GM15510 (cell line): Measurements from ENCODE around the gene SFT2D2.

Experiments used
- POLR2A ChIP-seq: IDR thresholded peaks from 3 replicates; pipeline ENCODE4 v1.6.1; 2011; ENCODE audit warnings: borderline replicate concordance; ENCODE audit not compliant: insufficient read length; ENCODE audit errors: extremely low read depth

SFT2D2 gene

DNA sequence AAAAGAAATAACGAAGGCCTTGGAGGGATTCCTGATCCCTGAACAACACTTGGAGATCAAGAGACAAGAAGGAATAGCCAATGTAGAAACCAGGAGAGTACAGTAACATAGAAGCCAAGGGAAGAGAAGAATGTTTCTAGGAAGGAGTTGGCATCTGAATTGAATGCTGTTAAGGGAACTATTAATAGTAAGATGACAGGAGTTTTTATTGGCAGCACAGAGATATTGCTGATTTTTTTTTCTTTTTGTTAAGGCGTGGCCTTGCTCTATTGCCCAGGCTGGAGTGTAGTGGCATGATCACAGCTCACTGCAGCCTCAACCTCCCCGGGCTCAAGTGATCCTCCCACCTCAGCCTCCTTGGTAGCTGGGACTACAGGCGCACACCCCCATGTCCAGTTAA, 9.6 kb upstream of the SFT2D2 start:
- TF ChIP-seq POLR2A: no peak

DNA sequence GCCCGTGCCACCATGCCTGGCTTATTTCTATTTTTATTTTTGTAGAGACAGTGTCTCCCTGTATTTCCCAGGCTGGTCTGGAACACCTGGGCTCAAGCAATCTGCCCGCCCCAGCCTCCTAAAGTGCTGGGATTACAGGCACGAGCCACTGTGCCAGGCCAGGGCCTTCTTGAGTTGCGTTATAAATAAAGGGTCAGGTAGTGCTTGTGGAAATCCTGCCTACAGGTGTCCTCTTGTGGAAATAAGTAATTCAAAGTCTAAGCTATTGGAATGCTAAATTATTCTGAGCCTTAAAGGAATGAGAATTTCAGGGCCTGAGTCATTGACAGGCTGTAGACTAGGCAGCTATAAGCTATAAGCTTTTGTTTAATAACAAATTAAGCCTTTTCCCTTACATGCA, 8.1 kb upstream of the SFT2D2 start:
- no peak for TF ChIP-seq POLR2A

- TF ChIP-seq POLR2A: no peak
Observed at GRCh38 chr1:168218658-168219057, 7.1 kb upstream of the SFT2D2 start.

GRCh38 chr1:168220470-168220871, 5.3 kb upstream of the SFT2D2 start:
- TF ChIP-seq POLR2A: no peak

GRCh38 chr1:168221275-168221674, 4.5 kb upstream of the SFT2D2 start:
- TF ChIP-seq POLR2A: no peak

- no peak for TF ChIP-seq POLR2A
Observed at GRCh38 chr1:168223261-168223660, 2.5 kb upstream of the SFT2D2 start.

GRCh38 chr1:168223681-168224540, 1.9 kb upstream of the SFT2D2 start:
- TF ChIP-seq POLR2A: no peak

DNA sequence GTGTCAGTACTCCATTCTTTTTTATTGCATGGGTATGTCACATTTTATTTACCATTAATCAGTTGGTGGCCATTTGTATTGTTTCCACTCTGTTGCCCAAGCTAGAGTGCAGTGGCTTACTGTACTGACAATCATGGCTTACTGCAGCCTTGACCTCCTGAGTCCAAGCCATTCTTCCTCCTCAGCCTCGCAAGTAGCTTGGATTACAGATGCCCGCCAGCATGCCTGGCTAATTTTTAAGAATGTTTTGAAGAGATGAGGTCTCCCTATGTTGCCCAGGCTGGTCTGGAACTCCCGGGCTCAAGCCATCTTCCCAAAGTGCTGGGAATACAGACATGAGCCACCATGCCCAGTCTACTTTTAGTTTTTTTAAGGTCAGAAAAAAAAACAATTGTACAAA, 813 bp upstream of the SFT2D2 start:
- TF ChIP-seq POLR2A: no peak

DNA sequence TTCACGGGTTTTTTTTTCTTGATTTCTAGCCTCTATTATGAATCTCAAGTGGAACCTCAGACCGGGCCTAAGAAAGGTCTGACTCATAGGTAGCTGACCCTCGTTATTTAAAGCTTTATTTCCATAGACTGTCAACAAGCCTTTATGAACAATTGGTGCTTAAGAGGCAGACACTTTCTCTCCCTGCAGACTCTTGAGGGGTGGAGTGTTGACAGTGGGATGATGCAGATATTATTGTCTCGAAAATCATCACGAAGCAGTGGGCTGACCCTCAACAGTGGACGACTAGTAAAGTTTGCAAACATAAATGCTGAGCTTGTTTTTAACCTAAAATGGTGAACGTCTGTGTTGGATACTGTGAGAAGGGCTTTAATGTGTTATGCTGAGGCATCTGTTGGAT, 1.8 kb downstream of the SFT2D2 start:
- TF ChIP-seq POLR2A: no peak

DNA sequence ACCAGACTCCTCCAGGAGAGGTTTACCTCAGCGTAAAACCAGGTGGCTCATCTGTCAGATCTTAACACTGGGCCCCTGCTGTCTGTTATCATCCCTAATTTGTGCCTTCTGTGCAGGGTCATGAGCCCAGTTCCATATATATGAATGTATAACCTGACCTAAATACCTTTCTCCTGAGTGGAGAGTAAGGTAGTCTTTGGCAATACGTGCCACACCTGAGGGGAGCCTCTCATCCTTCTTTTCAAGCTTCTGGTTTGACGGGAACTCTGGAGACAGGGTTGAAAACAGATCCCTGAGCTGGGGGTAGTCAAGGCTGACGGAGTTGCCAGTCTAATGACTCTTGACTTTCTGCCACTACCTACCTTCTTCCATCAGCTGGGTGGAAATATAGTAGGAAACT, 4.1 kb downstream of the SFT2D2 start:
- no peak for TF ChIP-seq POLR2A

GRCh38 chr1:168230709-168231108, 4.9 kb downstream of the SFT2D2 start:
- TF ChIP-seq POLR2A: no peak

DNA sequence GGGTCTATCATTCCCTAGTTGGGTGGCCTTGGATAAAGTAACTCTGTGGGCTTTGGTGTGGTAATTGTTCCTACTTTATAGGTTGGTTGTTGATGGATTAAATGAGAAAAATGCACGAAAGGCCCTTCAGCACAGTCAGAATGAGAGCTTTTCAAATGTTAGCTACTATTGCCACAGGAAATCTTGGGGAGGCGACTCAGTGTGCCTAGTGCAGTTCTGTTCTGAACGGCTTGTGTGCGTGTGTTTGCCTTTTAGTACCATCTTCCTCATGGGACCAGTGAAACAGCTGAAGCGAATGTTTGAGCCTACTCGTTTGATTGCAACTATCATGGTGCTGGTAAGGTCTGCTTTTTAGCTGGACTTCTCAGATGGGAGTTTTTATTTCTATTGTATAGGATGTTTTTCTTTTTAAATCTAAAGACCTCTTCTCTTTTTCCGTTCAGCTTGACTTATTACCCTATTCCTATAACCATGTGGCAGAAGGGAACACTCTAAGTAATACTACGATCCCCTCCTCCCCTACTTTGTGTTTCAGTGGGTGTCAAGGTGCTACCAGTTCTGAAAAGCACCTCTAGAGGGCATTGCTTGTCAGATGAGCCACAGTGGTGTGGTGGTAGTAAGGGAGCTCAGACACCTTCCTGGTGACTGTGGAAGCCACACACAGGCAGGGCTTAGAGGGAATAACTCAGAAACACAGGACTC, 9.2 kb downstream of the SFT2D2 start:
- no peak for TF ChIP-seq POLR2A

DNA sequence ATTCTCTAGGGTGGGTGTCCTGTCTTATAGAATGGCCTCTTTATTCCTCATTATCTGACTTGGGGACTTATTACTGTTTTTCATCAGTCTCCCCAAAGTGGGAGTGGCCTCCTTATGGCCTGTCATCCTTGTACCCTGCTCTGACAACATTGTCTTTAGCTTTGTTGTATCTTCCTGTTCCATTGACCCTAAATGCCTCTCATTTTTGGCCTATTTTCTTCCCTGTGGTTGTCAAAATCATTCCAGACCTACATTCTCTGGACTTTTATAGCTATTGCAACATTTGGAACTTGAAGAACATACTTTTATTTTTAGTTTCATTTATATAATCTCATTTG, 9.7 kb downstream of the SFT2D2 start:
- TF ChIP-seq POLR2A: no peak

DNA sequence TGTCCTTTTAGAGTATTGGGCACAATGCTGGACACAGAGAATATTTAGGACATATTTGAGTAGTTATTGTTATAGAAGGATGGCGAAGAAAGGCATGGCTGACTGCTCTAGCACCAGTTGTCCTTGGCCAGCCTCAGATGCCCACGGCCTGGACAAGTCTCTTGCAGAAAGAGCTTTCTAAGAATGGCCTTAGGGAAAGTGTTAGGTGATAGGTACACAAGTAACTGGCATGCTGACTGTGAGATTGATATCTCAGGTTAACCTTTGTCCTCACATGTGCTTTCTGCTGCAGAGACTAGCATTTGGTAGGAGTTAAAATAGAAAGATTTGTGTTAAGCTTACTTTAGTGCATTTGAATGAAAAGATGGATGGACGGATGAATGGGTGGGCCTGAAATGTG, 10.1 kb downstream of the SFT2D2 start:
- no peak for TF ChIP-seq POLR2A

GRCh38 chr1:168236836-168237611, 11.2 kb downstream of the SFT2D2 start:
- TF ChIP-seq POLR2A: no peak
